Measurements from ENCODE around the gene SPPL3.

Gene SPPL3

DNA sequence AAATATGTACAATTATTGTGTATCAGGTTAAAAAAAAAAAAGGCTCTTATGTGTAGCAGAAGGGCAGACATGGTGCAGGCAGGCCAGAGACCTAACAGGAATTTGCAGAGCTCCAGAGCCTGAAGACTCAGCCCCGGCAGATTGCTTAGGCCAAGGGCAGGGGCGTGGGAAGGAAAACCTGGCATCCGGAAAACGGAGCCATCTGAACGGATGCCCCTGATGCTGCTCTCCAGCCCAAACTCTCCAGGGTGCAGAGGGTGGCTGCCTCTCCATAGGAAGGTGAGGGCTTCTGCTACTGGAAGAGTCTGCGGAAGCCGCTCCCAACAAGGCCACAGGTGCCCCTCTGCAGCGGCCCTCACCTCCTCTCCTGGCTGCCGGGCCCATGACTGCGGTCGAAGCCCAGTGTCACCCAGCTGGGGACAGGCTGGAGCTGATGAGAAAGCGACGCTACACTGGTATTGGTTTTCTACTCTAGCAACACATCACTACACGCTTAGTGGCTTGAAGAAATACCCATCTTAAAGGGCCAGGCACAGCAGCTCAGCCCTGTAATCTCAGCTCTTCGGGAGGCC, 159.2 kb downstream of the SPPL3 start:
- Histone ChIP-seq H3K4me1 (ENCODE audit: insufficient read depth, low read length) (no peaks in the 10 kb centered on the region), H3K9me3 (ENCODE audit: insufficient read depth, low read depth, low read length) (no peaks in the 10 kb centered on the region), H3K4me3 (ENCODE audit: low read length) (no peak overlapping the region), H3K36me3 (ENCODE audit: insufficient read depth, low read depth, low read length) (no peaks in the 10 kb centered on the region), H3K27me3 (ENCODE audit: insufficient read depth, low read length) (no peaks in the 10 kb centered on the region), H3K9ac (ENCODE audit: low read depth, low read length) (no peak overlapping the region), H3K27ac (ENCODE audit: low read length) (no peak overlapping the region)

DNA sequence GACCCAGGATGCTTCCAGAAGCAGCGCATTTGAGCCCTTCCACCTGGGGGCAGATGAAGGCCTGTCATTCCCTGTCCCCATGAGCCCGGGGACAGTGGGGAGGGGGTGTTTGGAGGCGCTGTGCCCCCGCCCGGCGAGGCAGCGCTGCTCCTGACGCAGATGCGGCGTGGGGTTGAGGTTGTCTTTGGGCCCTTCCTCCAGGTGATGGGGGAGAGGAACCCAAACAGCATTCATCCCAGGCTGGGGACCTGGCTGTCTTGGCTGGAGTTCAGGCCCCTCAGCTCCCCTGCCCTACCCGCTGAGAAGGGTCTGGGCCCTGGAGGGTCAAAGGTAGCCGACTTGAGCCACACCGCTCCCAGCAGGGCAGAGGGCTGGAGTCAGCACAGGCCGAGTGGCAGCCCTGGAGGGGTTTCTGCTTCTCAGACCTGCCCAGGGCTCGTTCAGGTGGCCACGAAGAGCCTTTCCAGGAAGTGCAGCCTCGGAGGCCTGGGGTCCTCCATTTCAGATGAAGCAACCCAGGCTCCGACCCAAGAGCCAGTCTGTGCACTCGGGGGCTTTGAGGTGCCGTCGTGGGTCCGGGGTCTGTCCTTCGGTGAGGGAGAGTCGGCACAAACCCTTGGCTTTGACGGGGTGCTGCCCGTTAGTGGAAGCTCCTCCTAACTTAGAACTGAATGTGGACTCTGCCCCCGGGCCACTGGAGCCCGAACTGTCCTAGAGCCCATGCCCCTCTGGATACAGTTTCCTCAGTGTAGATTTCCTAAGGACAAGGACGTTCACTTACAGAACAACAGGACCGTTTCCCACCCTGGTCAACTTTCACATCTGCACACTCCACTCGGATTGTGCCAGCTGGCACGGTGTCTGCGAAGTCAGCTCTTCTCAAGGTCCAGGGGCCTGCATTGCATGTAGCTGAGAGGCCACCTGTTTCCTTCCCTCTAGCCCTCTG, 162.4 kb downstream of the SPPL3 start:
- Histone ChIP-seq H3K27me3 (ENCODE audit: insufficient read depth, low read length) (no peaks in the 10 kb centered on the region), H3K4me3 (ENCODE audit: low read length) (no peak overlapping the region), H3K36me3 (ENCODE audit: insufficient read depth, low read depth, low read length) (no peaks in the 10 kb centered on the region), H3K9me3 (ENCODE audit: insufficient read depth, low read depth, low read length) (no peaks in the 10 kb centered on the region), H3K9ac (ENCODE audit: low read depth, low read length) (no peak overlapping the region), H3K27ac (ENCODE audit: low read length) (no peak overlapping the region), H3K4me1 (ENCODE audit: insufficient read depth, low read length) (no peaks in the 10 kb centered on the region)

DNA sequence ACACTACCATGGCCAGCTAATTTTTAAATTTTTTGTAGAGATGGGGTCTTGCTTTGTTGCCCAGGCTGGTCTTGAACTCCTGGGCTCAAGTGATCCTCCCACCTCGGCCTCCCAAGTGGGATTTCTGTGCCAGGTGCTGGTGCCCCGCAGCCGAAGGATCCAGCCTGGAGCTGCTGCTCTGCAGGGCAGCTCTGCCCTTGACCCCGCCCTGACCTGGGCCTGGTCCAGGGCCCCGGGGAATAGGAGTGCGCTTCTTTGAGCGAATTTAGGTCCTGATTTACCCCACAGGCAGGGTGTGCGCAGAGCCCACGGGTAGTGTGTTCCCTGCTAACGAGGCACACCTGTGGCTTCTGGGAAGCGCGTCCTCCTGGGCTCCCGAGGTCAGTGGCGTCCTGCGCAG, 163.3 kb downstream of the SPPL3 start:
- H3K9ac ChIP-seq (ENCODE audit: low read depth, low read length): no peak overlapping the region
- H3K27ac ChIP-seq (ENCODE audit: low read length): no peak overlapping the region
- no peaks in the 10 kb centered on the region for H3K27me3 ChIP-seq (ENCODE audit: insufficient read depth, low read length)
- no peaks in the 10 kb centered on the region for H3K36me3 ChIP-seq (ENCODE audit: insufficient read depth, low read depth, low read length)
- no peaks in the 10 kb centered on the region for H3K9me3 ChIP-seq (ENCODE audit: insufficient read depth, low read depth, low read length)
- H3K4me1 ChIP-seq (ENCODE audit: insufficient read depth, low read length): no peaks in the 10 kb centered on the region
- H3K4me3 ChIP-seq (ENCODE audit: low read length): no peak overlapping the region

DNA sequence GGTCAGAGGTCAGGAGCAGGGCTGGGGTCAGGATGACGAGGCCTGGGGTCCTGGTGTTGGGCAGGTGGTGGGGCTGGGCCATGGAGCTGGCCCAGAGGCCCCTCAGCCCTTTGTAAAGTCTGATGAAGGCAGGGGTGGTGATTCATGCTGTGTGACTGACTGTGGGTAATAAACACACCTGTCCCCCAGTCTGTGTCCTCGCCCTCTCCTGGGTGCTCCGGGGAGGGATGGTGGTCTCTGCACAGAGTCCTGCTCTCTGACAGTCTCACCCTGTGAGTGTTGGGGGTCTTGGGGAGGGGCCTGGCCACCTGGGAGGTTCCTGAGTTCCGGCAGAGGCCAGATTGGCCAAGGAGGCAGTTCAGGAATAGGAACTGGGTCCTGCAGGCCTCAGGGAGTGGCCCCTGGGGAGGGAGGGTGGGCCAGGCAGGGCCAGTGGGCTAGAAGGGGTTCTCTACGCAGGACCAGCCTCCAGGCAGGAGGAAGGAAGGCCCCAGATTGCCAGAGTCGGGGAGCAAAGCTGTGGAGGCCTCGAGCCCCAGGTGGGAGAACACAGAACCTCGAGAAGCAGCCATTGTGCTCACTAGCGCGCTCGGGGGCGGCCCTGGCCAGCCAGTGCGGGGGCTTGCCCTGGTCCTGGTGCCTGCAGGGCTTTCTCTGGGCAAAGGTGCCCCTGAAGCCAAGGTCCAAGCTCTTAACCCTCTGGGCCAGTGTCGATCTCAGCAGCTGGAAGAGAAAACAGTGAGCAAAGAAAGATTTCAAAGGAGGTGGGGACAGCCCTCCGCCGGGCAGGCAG, 164.1 kb downstream of the SPPL3 start:
- no peaks in the 10 kb centered on the region for H3K9me3 ChIP-seq (ENCODE audit: insufficient read depth, low read depth, low read length)
- no peak overlapping the region for H3K9ac ChIP-seq (ENCODE audit: low read depth, low read length)
- no peaks in the 10 kb centered on the region for H3K36me3 ChIP-seq (ENCODE audit: insufficient read depth, low read depth, low read length)
- no peak overlapping the region for H3K4me3 ChIP-seq (ENCODE audit: low read length)
- H3K4me1 ChIP-seq (ENCODE audit: insufficient read depth, low read length): no peaks in the 10 kb centered on the region
- H3K27me3 ChIP-seq (ENCODE audit: insufficient read depth, low read length): no peaks in the 10 kb centered on the region
- no peak overlapping the region for H3K27ac ChIP-seq (ENCODE audit: low read length)

DNA sequence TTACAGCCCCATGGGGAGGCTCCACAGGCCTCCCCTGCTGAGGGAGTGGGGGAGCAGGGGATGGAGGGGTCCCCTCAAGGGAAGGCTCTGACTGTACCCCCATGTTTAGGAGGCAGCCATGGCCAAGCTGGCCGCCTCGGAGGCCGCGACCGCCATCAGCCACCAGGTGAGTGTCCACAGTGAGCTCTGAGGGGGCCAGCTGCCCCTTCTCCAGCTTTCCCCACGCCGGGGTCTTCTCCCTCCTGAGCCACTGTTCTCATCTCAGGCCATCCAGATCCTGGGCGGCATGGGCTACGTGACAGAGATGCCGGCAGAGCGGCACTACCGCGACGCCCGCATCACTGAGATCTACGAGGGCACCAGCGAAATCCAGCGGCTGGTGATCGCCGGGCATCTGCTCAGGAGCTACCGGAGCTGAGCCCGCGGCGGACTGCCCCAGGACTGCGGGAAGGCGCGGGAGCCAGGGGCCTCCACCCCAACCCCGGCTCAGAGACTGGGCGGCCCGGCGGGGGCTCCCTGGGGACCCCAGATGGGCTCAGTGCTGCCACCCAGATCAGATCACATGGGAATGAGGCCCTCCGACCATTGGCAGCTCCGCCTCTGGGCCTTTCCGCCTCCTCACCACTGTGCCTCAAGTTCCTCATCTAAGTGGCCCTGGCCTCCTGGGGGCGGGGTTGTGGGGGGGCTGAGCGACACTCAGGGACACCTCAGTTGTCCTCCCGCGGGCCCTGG, 165.0 kb downstream of the SPPL3 start:
- no peaks in the 10 kb centered on the region for H3K9me3 ChIP-seq (ENCODE audit: insufficient read depth, low read depth, low read length)
- H3K9ac ChIP-seq (ENCODE audit: low read depth, low read length): no peak overlapping the region
- no peaks in the 10 kb centered on the region for H3K36me3 ChIP-seq (ENCODE audit: insufficient read depth, low read depth, low read length)
- no peak overlapping the region for H3K27ac ChIP-seq (ENCODE audit: low read length)
- no peak overlapping the region for H3K4me3 ChIP-seq (ENCODE audit: low read length)
- no peaks in the 10 kb centered on the region for H3K4me1 ChIP-seq (ENCODE audit: insufficient read depth, low read length)
- H3K27me3 ChIP-seq (ENCODE audit: insufficient read depth, low read length): no peaks in the 10 kb centered on the region

DNA sequence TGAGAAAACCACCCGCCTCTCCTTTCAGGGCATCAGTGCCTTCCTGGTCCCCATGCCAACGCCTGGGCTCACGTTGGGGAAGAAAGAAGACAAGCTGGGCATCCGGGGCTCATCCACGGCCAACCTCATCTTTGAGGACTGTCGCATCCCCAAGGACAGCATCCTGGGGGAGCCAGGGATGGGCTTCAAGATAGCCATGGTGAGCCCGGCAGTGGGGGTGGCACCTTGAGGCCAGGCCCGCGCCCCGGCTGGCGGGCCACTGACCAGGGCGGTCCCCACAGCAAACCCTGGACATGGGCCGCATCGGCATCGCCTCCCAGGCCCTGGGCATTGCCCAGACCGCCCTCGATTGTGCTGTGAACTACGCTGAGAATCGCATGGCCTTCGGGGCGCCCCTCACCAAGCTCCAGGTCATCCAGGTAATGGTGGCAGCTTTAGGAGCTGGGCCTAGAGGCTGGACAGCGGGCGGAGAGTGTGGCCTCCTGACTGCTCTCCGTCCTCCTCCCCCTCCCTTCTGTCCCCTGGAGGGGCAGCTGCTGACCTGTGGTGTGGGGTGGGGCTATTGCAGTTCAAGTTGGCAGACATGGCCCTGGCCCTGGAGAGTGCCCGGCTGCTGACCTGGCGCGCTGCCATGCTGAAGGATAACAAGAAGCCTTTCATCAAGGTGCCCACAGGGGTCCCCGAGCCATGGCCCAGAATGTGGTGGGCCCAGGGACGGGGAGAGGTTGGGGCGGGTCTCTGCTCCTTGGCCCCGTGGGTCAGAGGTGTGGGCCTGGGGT, 165.7 kb downstream of the SPPL3 start:
- Histone ChIP-seq H3K36me3 (ENCODE audit: insufficient read depth, low read depth, low read length) (no peaks in the 10 kb centered on the region), H3K27me3 (ENCODE audit: insufficient read depth, low read length) (no peaks in the 10 kb centered on the region), H3K27ac (ENCODE audit: low read length) (no peak overlapping the region), H3K4me1 (ENCODE audit: insufficient read depth, low read length) (no peaks in the 10 kb centered on the region), H3K9me3 (ENCODE audit: insufficient read depth, low read depth, low read length) (no peaks in the 10 kb centered on the region), H3K4me3 (ENCODE audit: low read length) (no peak overlapping the region), H3K9ac (ENCODE audit: low read depth, low read length) (no peak overlapping the region)

DNA sequence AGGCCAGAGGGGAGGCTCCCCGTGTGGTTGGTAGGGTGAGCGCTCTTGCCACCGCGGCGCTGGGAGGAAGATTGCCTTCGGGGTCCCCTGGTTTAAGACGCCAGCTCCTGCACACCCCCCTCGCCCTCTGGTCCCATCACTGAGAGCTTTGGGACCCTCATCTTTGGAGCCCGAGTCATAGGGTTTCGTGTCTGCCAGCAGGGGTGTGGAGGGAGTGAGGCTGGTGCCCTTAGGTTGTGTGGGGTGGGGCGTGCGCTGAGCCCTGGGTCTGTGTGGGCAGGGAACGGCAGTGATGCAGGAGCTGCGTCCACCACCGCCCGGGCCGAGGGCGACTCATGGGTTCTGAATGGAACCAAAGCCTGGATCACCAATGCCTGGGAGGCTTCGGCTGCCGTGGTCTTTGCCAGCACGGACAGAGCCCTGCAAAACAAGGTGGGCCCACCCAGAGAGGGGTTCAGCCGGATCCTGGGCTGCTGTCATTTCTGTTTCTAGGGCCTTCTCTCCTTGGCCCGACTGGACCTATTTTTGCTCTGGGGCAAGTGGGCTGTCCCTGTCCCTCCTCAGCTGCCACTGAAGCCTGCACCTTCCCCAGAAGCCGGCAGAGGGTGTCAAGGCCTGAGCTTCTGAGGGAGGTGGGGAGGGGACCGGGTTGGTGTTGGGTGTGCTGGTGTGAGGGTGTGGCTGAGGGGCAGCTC, 166.5 kb downstream of the SPPL3 start:
- Histone ChIP-seq H3K9ac (ENCODE audit: low read depth, low read length) (no peak overlapping the region), H3K27me3 (ENCODE audit: insufficient read depth, low read length) (no peaks in the 10 kb centered on the region), H3K4me3 (ENCODE audit: low read length) (no peak overlapping the region), H3K9me3 (ENCODE audit: insufficient read depth, low read depth, low read length) (no peaks in the 10 kb centered on the region), H3K36me3 (ENCODE audit: insufficient read depth, low read depth, low read length) (no peaks in the 10 kb centered on the region), H3K4me1 (ENCODE audit: insufficient read depth, low read length) (no peaks in the 10 kb centered on the region), H3K27ac (ENCODE audit: low read length) (no peak overlapping the region)

DNA sequence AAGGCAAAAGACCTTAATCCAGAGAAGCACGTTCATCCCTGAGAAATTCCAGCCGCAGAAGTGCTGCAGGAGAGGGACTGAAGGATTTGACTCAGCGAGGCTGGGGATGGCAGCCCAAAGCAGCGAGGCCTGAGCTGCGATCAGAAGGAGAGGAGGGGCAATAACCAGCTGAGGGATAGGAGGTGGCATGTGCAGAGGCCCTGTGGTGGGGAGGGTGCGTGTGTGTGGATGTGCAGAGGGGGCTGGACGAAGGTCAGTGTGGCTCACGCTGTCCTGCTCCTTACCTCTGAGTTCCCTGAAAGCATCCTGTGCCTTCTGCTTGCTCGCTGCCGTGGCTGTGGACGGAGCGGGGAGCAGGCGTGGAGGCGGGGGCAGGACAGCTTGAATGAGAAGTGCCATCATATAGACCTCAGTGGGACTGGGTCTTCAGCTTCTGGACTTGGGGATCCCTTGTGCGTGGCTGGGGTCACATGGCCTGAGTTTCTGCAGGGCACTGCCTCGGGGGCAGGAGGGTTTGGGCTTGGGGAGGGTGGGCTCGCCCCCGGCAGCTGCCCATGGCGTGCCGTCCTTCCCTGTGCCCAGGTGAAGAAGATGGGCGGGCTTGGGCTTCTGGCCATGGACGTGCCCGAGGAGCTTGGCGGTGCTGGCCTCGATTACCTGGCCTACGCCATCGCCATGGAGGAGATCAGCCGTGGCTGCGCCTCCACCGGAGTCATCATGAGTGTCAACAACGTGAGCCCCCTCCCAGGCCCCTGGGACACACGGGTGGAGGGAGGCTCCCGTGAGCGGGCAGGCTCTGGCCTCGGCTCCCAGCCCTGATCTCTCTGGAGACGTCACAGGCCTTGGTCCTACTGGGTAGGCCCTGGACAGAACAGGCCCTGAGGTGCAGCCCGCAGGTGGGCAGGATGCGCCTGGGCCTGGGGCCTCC, 167.5 kb downstream of the SPPL3 start:
- Histone ChIP-seq H3K27me3 (ENCODE audit: insufficient read depth, low read length) (no peaks in the 10 kb centered on the region), H3K4me3 (ENCODE audit: low read length) (no peak overlapping the region), H3K9ac (ENCODE audit: low read depth, low read length) (no peak overlapping the region), H3K4me1 (ENCODE audit: insufficient read depth, low read length) (no peaks in the 10 kb centered on the region), H3K27ac (ENCODE audit: low read length) (no peak overlapping the region), H3K36me3 (ENCODE audit: insufficient read depth, low read depth, low read length) (no peaks in the 10 kb centered on the region), H3K9me3 (ENCODE audit: insufficient read depth, low read depth, low read length) (no peaks in the 10 kb centered on the region)

DNA sequence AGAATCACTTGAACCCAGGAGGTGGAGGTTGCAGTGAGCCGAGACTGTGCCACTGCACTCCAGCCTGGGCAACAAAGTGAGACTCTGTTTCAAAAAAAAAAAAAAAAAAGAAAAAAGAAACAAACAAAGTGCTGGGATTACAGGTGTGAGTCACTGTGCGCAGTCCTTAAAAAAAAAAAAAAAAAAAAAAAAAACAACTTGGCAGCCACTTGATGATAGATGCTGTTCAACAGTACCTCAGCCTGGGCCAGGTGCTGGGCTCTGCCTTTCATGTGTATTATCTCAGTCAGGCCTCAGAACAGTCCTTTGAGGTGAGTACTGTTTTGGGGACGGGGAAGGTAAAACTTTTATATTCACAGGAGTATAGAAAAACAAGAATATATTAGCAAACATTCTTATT, 169.0 kb downstream of the SPPL3 start:
- H3K4me1 ChIP-seq (ENCODE audit: insufficient read depth, low read length): no peaks in the 10 kb centered on the region
- H3K9ac ChIP-seq (ENCODE audit: low read depth, low read length): no peak overlapping the region
- no peaks in the 10 kb centered on the region for H3K9me3 ChIP-seq (ENCODE audit: insufficient read depth, low read depth, low read length)
- H3K27me3 ChIP-seq (ENCODE audit: insufficient read depth, low read length): no peaks in the 10 kb centered on the region
- 0 out of 2 replicates have a peak, but pooled peaks cover 6% of the 10 kb centered on the region for H3K36me3 ChIP-seq (ENCODE audit: insufficient read depth, low read depth, low read length)
- no peak overlapping the region for H3K27ac ChIP-seq (ENCODE audit: low read length)
- H3K4me3 ChIP-seq (ENCODE audit: low read length): no peak overlapping the region

DNA sequence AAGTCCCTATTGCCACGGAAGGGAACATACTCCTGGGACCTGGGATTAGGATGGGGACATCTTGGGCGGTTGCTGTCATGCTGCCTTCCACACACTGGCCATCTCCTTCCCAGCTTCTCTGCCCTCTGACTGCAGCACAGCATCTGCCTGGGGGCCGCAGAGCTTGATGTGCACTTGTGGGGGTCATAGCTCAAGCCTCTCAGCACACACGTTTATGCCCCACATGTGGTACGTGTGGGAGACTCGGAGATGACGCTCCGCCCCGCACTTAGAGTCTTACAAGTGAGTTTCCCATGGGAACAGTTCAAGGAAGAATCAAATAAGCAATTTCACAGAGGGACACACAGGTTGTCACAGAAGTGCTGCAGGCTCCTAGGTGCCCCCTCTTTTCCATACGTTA, 169.9 kb downstream of the SPPL3 start:
- Histone ChIP-seq H3K27me3 (ENCODE audit: insufficient read depth, low read length) (no peaks in the 10 kb centered on the region), H3K4me1 (ENCODE audit: insufficient read depth, low read length) (no peaks in the 10 kb centered on the region), H3K27ac (ENCODE audit: low read length) (no peak overlapping the region), H3K4me3 (ENCODE audit: low read length) (no peak overlapping the region), H3K9me3 (ENCODE audit: insufficient read depth, low read depth, low read length) (no peaks in the 10 kb centered on the region), H3K36me3 (ENCODE audit: insufficient read depth, low read depth, low read length) (0 out of 2 replicates have a peak, but pooled peaks cover 7% of the 10 kb centered on the region), H3K9ac (ENCODE audit: low read depth, low read length) (no peak overlapping the region)
